Activated CD4-positive, CD25-positive, alpha-beta regulatory T cell treated with anti-CD3 and anti-CD28 coated beads, Interleukin-2, amount 50 U/mL, for 72 hours (primary cell): ENCODE measurements around the gene GPR148.

Source experiments
- DNase-seq: peaks from one replicate; pipeline ENCODE4 v3.0.0; 2021

Gene GPR148

GRCh38 chr2:130749641-130750040 lies 20.8 kb downstream of the GPR148 start:
- DNase-seq, result no peak

- no peak for DNase-seq
These were observed 25.9 kb downstream of the GPR148 start for GRCh38 chr2:130754811-130755210.

- DNase-seq, result no peak
These were observed 26.6 kb downstream of the GPR148 start, which contains the start of gene AMER3 for GRCh38 chr2:130755256-130756052. Gene AMER3 (plus strand): TSS chr2:130755540. CDS start chr2:130762073, 6,533 bp downstream.

GRCh38 chr2:130756053-130756873 lies 27.4 kb downstream of the GPR148 start:
- no peak for DNase-seq

- no peak for DNase-seq
These were observed 28.2 kb downstream of the GPR148 start for GRCh38 chr2:130756874-130757668.

- no peak for DNase-seq
These were observed 31.3 kb downstream of the GPR148 start for GRCh38 chr2:130759906-130760753.

- DNase-seq, result no peak
These were observed 32.2 kb downstream of the GPR148 start for GRCh38 chr2:130760754-130761751.

- DNase-seq, result no peak
These were observed 33.4 kb downstream of the GPR148 start for GRCh38 chr2:130762031-130762909.

GRCh38 chr2:130762910-130763385 lies 34.1 kb downstream of the GPR148 start:
- DNase-seq, result no peak

GRCh38 chr2:130763405-130763804 lies 34.5 kb downstream of the GPR148 start:
- DNase-seq, result no peak

- DNase-seq, result no peak
These were observed 35.4 kb downstream of the GPR148 start for GRCh38 chr2:130764035-130764820.

- no peak for DNase-seq
These were observed 35.9 kb downstream of the GPR148 start for GRCh38 chr2:130764821-130765115.

GRCh38 chr2:130765464-130765863 lies 36.6 kb downstream of the GPR148 start:
- DNase-seq, result no peak

- no peak for DNase-seq
These were observed 37.2 kb downstream of the GPR148 start for GRCh38 chr2:130766037-130766436.

GRCh38 chr2:130766711-130767407 lies 38.0 kb downstream of the GPR148 start:
- no peak for DNase-seq

GRCh38 chr2:130767408-130767775 lies 38.5 kb downstream of the GPR148 start:
- no peak for DNase-seq

- DNase-seq, result no peak
These were observed 39.5 kb downstream of the GPR148 start for GRCh38 chr2:130768191-130768855.
